Ishikawa (cell line): ENCODE results near the gene SPAG8.

Experiments
- EGR1 ChIP-seq: IDR thresholded peaks from 2 replicates; pipeline ENCODE4 v1.6.1; 2012
- EP300 ChIP-seq: IDR thresholded peaks from 2 replicates; pipeline ENCODE4 v1.6.1; 2012; ENCODE audit warnings: borderline replicate concordance
- MAX ChIP-seq: IDR thresholded peaks from 2 replicates; pipeline ENCODE4 v1.6.1; 2012
- TAF1 ChIP-seq: IDR thresholded peaks from 2 replicates; pipeline ENCODE4 v1.6.1; 2012; ENCODE audit warnings: low read depth, mild to moderate bottlenecking
- TEAD4 ChIP-seq: IDR thresholded peaks from 2 replicates; pipeline ENCODE4 v1.6.1; 2012
- YY1 ChIP-seq: IDR thresholded peaks from 2 replicates; pipeline ENCODE4 v1.6.1; 2012; ENCODE audit warnings: low read depth
- TF ChIP-seq, protein P1 (sequence below): IDR thresholded peaks from 2 replicates; pipeline ENCODE4 v1.6.1; 2012

- TF ChIP-seq, protein P1, sequence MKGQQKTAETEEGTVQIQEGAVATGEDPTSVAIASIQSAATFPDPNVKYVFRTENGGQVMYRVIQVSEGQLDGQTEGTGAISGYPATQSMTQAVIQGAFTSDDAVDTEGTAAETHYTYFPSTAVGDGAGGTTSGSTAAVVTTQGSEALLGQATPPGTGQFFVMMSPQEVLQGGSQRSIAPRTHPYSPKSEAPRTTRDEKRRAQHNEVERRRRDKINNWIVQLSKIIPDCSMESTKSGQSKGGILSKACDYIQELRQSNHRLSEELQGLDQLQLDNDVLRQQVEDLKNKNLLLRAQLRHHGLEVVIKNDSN: no peak
- TF ChIP-seq MAX: no peak
- no peak for TF ChIP-seq EP300
- TF ChIP-seq TAF1: no peak
- no peak for TF ChIP-seq TEAD4
- no peak for TF ChIP-seq EGR1
- TF ChIP-seq YY1: no peak
Observed at GRCh38 chr9:35766997-35767396, 45.1 kb downstream of the SPAG8 start.
